HepG2 (cell line): ENCODE measurements around the gene DPEP3. TPM values are rescaled to one million over a fixed set of nuclear protein-coding genes. Genes with fewer than 3 reads are reported as not detected.

ENCODE experiments used
- ETS1 ChIP-seq: sonication (generic); formaldehyde crosslinking; IDR thresholded peaks from 2 replicates; pipeline ENCODE4 v1.4.0; 2020; ENCODE audit warnings: missing genetic modification reagents
- FOXA1 ChIP-seq, 2 experiments: fragments of 450-650 bp in 1 of 2; sonication (generic) in 1 of 2; formaldehyde crosslinking in 1 of 2; IDR thresholded peaks; 2 replicates each; pipeline versions ENCODE4 v1.4.0 to v1.6.1; 2016 to 2020; ENCODE audit warnings: missing genetic modification reagents in 1 of 2
- FOXP1 ChIP-seq, 2 experiments: fragments of 450-650 bp in 1 of 2; IDR thresholded peaks; 2 replicates each; pipeline ENCODE4 v1.6.1; 2017 to 2018; ENCODE audit warnings: antibody characterized with exemption in 1 of 2
- JARID2 ChIP-seq: sonication (generic); formaldehyde crosslinking; IDR thresholded peaks from 2 replicates; pipeline ENCODE4 v1.8.1; 2023; ENCODE audit warnings: missing genetic modification reagents, inconsistent platforms; ENCODE audit not compliant: insufficient replicate concordance
- MXD4 ChIP-seq: IDR thresholded peaks from 2 replicates; pipeline ENCODE4 v1.6.1; 2016; ENCODE audit warnings: mild to moderate bottlenecking, missing biosample characterization, missing genetic modification reagents
- NR3C1 ChIP-seq: sonication (generic); formaldehyde crosslinking; IDR thresholded peaks from 2 replicates; pipeline ENCODE4 v1.4.0; 2020; ENCODE audit warnings: missing genetic modification reagents
- SATB2 ChIP-seq: sonication (generic); formaldehyde crosslinking; IDR thresholded peaks from 2 replicates; pipeline ENCODE4 v1.5.0; 2020; ENCODE audit warnings: missing genetic modification reagents
- SIN3A ChIP-seq: IDR thresholded peaks from 2 replicates; pipeline ENCODE4 v1.6.1; 2011; ENCODE audit warnings: low read depth, mild to moderate bottlenecking, control low read depth, low read length, borderline replicate concordance
- STAT6 ChIP-seq: sonication (generic); formaldehyde crosslinking; IDR thresholded peaks from 2 replicates; pipeline ENCODE4 v1.4.0; 2020; ENCODE audit warnings: missing genetic modification reagents, mild to moderate bottlenecking, borderline replicate concordance
- THAP7 ChIP-seq: sonication (generic); formaldehyde crosslinking; IDR thresholded peaks from 2 replicates; pipeline ENCODE4 v1.8.1; 2023; ENCODE audit warnings: mild to moderate bottlenecking, missing genetic modification reagents
- ZNF205 ChIP-seq: IDR thresholded peaks from 2 replicates; pipeline ENCODE4 v1.6.1; 2018; ENCODE audit warnings: missing biosample characterization, missing genetic modification reagents
- ZNF670 ChIP-seq: sonication (generic); formaldehyde crosslinking; IDR thresholded peaks from 2 replicates; pipeline ENCODE4 v1.8.0; 2022; ENCODE audit warnings: mild to moderate bottlenecking, missing genetic modification reagents, borderline replicate concordance
- polyA plus RNA-seq, 8 experiments: library from polyadenylated mRNA; depleted of rRNA in 3 of 8; stranded (reverse) in 7 of 8; unstranded in 1 of 8; fragments of >200 nt; fragmentation: Illumina TruSeq in 4 of 8; extraction: Trizol in 4 of 8; gene quantifications; 2 replicates each; pipeline versions ENCODE4 v1.2.1 to v1.2.3, GENCODE V29; 2011 to 2016; ENCODE audit warnings: low read depth in 4 of 8, missing spikeins in 1 of 8, mixed read lengths in 1 of 8; ENCODE audit not compliant: insufficient read depth in 1 of 8
- total RNA-seq, 5 experiments: library from RNA; depleted of rRNA; stranded (reverse); fragments of >200 nt; fragmentation: Illumina TruSeq; extraction: Trizol; gene quantifications; 2 replicates each; pipeline ENCODE4 v1.2.3, GENCODE V29; 2016; ENCODE audit warnings: low read depth in 1 of 5
- TF ChIP-seq, protein P1 (sequence below): sonication (generic); formaldehyde crosslinking; IDR thresholded peaks from 2 replicates; pipeline ENCODE4 v1.9.0; 2021; ENCODE audit warnings: missing genetic modification reagents, borderline replicate concordance
- TF ChIP-seq, protein P2 (sequence below): sonication (generic); formaldehyde crosslinking; IDR thresholded peaks from 2 replicates; pipeline ENCODE4 v1.4.0; 2020; ENCODE audit warnings: missing genetic modification reagents
- TF ChIP-seq, protein P3 (sequence below): sonication (generic); formaldehyde crosslinking; IDR thresholded peaks from 2 replicates; pipeline ENCODE4 v1.4.0; 2020; ENCODE audit warnings: mild to moderate bottlenecking, low read depth, missing genetic modification reagents
- TF ChIP-seq, protein P4 (sequence below): sonication (generic); formaldehyde crosslinking; IDR thresholded peaks from 2 replicates; pipeline ENCODE4 v1.5.0; 2020; ENCODE audit warnings: mild to moderate bottlenecking, missing genetic modification reagents

Gene DPEP3
- total and polyA plus RNA-seq, 2 of the 13 experiments (the other 11 are each of a cell fraction or from before 2014, with no cell fraction given): not detected

- TF ChIP-seq, protein P1, sequence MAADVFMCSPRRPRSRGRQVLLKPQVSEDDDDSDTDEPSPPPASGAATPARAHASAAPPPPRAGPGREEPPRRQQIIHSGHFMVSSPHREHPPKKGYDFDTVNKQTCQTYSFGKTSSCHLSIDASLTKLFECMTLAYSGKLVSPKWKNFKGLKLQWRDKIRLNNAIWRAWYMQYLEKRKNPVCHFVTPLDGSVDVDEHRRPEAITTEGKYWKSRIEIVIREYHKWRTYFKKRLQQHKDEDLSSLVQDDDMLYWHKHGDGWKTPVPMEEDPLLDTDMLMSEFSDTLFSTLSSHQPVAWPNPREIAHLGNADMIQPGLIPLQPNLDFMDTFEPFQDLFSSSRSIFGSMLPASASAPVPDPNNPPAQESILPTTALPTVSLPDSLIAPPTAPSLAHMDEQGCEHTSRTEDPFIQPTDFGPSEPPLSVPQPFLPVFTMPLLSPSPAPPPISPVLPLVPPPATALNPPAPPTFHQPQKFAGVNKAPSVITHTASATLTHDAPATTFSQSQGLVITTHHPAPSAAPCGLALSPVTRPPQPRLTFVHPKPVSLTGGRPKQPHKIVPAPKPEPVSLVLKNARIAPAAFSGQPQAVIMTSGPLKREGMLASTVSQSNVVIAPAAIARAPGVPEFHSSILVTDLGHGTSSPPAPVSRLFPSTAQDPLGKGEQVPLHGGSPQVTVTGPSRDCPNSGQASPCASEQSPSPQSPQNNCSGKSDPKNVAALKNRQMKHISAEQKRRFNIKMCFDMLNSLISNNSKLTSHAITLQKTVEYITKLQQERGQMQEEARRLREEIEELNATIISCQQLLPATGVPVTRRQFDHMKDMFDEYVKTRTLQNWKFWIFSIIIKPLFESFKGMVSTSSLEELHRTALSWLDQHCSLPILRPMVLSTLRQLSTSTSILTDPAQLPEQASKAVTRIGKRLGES (CRISPR knock-in tag): no peak
- TF ChIP-seq, protein P2, sequence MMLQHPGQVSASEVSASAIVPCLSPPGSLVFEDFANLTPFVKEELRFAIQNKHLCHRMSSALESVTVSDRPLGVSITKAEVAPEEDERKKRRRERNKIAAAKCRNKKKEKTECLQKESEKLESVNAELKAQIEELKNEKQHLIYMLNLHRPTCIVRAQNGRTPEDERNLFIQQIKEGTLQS (CRISPR knock-in tag): peak; percentile 57; the same call in 1 of the 2 replicates
- TF ChIP-seq, protein P3, sequence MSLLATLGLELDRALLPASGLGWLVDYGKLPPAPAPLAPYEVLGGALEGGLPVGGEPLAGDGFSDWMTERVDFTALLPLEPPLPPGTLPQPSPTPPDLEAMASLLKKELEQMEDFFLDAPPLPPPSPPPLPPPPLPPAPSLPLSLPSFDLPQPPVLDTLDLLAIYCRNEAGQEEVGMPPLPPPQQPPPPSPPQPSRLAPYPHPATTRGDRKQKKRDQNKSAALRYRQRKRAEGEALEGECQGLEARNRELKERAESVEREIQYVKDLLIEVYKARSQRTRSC (CRISPR knock-in tag): no peak
- TF ChIP-seq MXD4 (CRISPR knock-in tag) (peak; percentile 98), JARID2 (CRISPR knock-in tag) (peak; percentile 61), ZNF205 (CRISPR knock-in tag) (peak; percentile 72), SIN3A (peak; percentile 92; the same call in 1 of the 2 replicates), FOXA1 (IDR thresholded peaks at IDR 0.05) (no peak), FOXA1 (CRISPR knock-in tag; IDR thresholded peaks at IDR 0.05) (peak; percentile 76), ZNF670 (CRISPR knock-in tag) (peak; percentile 99; the same call in 1 of the 2 replicates), STAT6 (CRISPR knock-in tag) (peak; percentile 89; the same call in 1 of the 2 replicates), THAP7 (CRISPR knock-in tag) (peak; percentile 97; the same call in 1 of the 2 replicates), FOXP1 (IDR thresholded peaks at IDR 0.05) (no peak), FOXP1 (CRISPR knock-in tag; IDR thresholded peaks at IDR 0.05) (0 out of 2 replicates have a peak, but pooled peaks have one; percentile 1), ETS1 (CRISPR knock-in tag) (no peak), SATB2 (CRISPR knock-in tag) (peak; percentile 76; the same call in 1 of the 2 replicates), NR3C1 (CRISPR knock-in tag) (no peak)
- TF ChIP-seq, protein P4, sequence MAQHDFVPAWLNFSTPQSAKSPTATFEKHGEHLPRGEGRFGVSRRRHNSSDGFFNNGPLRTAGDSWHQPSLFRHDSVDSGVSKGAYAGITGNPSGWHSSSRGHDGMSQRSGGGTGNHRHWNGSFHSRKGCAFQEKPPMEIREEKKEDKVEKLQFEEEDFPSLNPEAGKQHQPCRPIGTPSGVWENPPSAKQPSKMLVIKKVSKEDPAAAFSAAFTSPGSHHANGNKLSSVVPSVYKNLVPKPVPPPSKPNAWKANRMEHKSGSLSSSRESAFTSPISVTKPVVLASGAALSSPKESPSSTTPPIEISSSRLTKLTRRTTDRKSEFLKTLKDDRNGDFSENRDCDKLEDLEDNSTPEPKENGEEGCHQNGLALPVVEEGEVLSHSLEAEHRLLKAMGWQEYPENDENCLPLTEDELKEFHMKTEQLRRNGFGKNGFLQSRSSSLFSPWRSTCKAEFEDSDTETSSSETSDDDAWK (CRISPR knock-in tag): no peak
Measured at GRCh38 chr16:68022728-68023537, 42.6 kb upstream of the DPEP3 start, which contains the start of the genes DDX28 and DUS2 (continued).
